Stimulated activated CD8-positive, alpha-beta memory T cell treated with anti-CD3 and anti-CD28 coated beads, Interleukin-4, amount 100 ng/mL, for 48 hours (primary cell): ENCODE data around the gene ASTN1.

Experiments
- DNase-seq: peaks from one replicate; pipeline ENCODE4 v3.0.0-alpha.2; 2020

ASTN1 gene

DNA sequence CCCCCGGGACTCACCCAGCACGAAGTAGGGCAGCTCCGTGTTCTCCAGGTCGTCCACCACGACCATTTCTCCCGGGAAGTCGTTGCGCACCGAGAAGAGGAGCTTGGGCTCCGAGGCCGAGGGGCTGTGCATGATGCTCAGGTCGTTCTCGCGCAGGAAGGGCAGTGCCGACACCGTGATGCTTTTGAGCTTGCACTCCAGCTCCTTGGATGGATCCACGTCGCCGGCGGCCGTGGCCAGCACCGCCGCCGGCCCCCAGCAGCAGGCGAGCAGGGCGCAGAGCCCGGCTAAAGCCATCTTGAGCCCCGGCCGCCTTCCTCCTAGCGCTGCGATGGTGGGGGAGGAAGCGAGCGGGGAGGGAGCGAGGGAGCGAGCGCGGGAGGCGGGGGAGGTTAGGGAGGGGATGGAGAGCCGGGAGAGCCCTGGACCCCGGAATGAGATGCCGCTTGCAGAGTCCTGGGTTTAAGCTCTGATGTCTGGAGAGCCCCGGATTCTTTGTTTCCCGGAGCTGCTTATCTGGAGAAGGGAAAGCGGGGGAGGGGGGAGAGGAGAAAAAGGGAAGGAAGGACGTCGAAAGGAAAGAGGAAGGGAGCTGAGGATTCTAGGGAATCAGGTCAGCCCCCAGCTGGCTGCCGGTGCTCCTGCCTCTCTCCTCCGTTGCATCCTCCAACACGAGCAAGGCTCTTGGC is at the start of gene ASTN1:
TSS of gene ASTN1 (minus strand) at position 333 of the 689 bp plus-strand sequence. CDS start at position 297, 36 bp downstream.
- no peak for DNase-seq

DNA sequence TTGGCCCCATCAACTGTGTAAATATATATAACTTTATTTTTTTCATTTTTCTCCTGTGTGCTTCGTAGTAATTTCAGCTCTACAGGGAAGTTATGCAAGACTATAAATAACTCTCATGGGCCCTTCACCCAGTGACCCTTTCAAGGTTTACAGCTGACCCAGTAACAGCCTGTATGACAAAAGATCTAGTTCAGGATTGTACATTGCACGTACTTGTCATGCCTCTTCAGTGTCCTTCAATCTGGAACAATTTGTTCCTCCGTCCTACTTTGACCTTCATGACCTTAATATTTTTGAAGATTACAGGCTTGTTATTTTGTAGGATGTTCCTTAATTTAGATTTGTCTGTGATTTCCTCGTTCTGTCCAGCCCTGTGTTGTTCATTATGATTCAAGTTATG is 46.7 kb upstream of the ASTN1 start:
- DNase-seq = no peak

DNA sequence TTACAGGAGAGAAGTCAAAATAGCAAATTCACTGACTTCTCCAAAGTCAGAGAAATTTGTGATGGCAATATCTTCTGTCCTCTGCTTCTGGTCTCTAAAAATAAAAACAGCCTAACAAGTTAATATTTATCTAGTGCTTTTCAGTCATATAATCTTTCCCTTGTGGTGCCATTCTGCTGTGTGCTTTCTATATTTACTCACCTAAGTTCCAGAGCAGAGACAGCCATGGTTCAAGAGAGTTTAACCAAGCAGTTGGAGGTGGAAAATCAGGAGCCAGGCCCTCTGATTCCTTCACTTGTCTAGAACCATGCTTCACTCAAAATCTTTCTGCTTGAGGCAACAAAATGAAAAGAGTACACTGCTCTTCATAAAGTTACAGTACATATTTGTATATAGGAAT is 45.6 kb upstream of the ASTN1 start:
- DNase-seq = no peak

DNA sequence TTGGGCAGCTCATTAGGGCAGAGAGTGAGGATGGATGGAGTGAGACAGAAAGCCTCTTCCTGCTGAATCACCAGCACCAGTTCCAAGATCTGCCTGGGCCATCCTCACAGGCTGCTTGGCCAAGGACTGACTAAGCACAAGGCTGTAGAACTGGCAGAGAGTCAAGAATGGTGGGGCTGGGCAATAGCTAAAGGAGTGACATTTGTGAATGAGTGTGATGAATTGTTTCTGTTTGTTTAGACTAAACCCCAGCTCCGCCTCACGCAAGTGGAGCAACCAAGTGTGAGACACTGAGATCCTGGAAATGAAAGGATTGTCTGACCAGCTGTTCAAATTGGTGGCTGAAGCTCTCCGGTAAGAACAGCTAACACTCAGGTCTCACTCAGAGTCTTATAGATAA is 44.8 kb upstream of the ASTN1 start:
- DNase-seq = no peak

DNA sequence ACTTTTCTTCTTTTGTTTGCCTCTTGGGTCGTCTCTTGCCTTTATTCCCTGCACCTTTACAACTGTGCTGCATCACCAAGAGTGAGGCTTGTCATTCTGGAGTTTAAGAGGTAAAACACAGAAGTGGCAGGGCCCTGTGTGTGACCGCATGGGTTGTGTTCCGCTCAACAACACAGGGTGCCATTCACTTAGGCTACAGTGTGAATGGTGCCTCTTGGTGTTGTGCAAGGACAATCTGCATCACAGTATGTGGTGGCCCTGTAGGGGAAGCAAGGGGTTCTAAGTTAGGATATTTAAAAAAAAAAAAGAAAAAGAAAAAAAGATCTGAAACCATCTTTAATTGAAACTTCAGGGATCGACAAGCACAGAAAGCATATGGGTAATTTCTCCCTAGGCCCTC is 44.4 kb upstream of the ASTN1 start:
- DNase-seq = no peak

DNA sequence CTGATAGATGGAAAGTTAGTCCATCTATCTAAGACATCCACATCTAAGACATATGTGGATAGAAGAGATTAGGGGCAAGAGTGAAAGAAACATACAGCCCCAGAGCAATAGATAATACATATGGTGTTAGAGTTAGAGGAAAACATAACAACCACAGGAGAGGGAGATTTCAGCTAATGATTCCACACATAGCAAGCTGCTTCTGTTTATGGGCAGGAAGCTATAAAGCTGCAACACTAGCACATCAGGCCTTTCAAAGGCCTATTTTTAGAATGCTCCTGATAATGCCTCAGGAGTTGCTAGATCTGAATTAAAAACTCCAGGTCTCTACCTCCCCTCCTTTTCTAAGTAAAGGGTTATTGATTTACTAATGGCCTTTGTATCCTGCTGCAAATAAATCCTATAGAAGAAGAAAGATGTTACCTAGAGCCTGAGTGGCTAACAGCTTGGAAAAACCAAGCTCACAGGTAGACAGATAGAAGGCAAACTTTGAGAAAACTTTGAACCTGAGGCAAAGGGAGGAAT is 42.4 kb upstream of the ASTN1 start:
- no peak for DNase-seq

DNA sequence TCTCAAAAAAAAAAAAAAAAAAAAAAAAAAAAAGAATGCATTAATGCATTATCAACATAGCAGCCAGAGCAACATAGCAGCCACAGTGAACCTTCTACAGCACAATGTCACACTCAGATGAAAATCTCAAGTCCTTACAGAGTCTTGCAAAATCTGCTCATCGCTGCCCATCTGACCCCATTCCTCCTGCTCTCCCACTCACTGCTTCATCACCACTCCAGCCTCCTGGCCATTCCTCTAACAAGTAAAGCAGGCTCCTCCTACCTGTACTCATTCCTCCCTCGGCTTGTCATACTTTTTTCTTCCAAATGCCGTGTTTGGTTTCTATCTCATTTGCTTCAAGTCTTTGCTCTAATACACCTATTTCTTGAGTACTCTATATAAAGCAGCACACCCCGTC is 35.8 kb upstream of the ASTN1 start:
- no peak for DNase-seq

DNA sequence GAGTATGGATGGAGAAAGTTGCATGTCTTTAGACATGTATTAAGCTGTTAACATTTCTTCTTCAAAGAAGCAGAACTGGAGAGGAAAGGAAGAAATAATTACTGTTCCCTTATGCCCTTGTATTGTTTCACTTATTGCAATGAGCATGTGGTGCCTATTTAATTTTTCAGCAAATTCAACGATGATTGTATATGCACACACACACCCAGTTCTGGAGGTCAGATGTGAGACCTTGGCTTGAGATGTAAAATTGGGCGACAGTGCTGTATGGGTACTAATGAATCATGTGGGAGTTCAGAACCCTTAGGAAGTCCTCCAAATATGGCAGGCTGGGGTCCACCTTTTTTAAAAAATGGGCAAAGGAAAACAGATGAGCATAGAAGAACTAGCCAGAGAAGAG is 33.7 kb upstream of the ASTN1 start:
- DNase-seq = no peak

DNA sequence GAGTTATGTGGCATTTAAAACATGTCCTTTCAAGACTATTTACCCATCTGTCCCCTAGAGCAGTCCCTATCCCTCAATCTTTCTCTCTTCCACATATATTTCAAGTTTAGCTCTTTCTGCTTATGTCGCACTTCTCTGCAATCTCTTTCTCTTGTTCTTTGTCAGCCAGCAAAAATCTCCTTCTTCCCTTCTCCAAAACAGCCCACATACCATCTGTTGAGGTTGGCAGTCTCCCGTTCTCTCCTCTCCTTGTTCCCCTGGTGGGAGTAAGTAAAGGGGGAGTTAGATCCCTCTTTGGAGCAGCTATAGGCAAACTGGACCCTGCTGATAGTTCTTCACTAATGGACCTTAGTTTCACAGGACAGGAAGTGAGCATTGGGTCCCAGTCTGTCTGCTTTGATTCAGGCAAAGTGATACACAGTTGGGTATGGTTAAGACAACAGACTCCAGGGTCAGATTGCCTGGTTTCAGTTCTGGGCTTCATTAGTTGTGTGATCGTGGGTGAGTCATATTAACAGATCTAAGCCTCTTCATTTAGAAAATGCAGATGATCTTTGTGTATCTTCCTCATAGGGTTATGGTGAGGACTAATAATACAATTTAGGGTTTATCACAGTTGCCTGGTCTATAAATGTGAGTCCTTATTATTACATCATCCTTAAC is 25.9 kb upstream of the ASTN1 start:
- no peak for DNase-seq

DNA sequence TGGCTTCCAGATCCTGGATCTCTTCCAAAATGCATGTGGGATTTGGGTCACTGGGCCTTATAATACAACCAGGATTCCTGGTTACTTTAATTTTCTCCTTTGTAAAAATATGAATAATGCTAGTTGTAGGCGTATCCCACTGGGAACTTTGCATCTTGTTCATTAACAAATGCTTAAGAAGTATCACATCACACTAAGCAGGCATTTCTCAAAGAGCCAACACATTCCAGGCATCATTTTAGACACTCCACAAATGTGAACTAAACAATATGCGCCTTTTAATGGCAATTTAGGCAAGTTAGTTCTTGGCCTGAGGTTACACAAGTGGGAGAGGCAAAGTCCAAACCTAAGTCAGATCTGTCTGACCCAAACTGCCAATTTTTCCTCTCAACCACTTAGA is 22.1 kb upstream of the ASTN1 start:
- DNase-seq = no peak

DNA sequence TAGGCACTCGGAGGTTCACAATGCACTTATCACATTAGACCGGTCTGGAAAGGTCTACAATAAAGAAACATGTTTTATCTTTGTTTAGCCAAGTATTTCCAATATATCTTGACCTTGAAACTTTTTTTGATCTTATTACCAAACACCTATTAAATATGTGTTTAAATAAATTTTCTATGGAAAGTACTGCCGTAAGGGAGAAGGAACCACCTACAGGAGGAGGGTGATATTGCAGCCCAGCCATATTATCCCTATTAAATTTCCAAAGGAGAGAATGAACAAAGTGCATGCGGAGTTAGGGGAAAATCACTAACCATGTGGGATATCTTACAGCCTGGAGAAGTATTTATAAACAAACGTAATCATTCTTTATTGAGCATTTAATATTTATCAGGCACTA is 20.7 kb upstream of the ASTN1 start:
- no peak for DNase-seq

DNA sequence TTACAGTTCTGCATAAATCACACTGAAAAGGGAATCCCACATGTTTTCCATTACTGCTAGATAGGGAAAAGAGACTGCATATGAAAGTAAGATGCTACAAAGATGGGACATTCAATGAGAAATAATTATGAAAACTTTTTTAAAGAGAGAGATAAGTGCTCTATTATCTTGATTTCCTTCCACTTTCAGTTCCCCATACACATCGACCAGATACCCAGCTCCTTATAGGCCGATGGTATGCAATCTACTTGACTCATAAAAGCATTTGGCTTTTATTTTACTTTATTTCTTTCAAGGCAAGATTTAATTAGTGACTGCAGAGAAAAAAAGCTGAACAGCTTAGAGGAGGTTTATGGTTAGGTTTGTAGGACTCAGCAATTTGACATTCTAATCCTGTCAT is 19.3 kb upstream of the ASTN1 start:
- no peak for DNase-seq

DNA sequence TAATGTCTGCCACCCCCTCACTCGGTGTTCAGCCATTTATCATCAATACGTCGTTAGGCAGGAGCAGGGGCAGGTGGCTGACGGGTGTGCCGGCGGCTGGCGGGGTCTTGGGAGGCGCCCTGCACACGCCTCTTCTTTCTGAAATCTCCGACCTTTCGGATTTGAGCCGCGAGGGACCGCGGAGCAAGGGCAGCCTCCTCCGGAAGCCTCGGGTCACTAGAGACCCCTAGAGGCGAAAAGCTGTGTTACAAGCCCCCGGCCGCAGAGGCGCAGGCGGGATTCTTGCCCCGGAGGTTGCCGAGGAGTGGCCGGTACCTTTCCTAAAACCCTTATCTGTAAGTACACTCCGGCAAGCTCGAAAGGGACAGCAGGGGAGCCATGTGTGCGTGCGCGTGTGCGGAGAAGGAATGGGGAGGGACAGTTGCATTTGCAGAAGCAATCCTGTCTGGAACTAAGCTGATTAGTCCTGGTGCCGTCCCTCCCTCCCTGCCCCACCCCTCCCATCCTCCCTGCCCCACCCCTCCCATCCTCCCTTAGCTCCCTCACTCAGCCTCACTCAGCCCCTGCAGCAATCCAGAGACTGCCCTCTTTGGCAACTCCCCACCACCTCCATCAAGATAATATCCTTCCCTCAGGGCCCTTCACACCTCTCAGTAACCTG is 17.2 kb upstream of the ASTN1 start:
- peak; percentile 70 for DNase-seq

DNA sequence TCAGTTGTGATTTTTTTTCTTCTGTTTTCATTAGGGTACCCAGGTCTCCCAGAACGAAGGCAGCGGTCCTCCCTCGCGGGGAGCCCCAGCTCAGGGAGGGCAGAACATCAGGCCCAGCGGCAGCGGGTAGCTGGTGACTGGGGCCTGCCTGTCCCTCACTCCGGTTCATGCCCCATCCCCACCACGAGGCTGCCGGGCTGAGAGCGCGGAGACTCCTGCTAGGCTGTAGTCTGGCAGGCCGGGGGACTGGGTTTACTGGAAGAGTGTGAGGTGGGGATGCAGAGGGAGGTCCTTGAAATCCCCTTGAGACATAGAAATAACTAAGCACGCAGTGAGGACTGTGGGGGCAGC is 16.7 kb upstream of the ASTN1 start:
- no peak for DNase-seq

DNA sequence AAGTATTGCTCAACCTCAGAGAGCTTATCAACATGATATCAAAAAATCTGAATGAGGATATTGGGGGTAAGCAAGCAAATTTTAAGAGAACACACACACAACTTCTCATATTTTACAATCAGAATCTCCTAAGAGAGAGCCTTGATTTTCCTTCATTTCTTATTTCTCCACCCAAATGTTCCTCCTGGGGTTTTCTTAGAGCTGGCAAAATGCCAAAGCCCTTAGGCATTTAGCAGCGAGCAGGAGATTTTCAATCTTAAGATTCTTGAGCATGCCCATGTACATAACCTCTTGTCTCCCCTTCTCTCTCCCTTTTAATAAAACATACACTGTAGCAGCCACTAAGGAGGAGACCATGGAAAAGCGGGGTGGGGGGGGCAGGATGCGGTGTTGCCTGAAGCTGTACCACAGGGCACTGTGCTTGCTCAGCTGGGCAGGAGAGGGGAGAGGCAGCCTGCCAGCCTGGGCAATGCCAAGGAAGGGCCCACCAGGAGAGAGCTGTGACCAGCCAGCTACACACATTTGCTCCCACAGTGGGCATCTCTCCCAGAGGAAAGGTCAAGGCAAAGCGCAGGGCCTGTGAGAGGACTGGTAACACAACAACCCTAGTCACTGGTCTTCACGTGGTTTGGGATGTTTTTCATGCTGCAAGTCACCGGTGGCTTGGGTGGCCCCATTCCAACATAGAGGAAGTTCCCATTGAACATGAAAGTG is 10.6 kb upstream of the ASTN1 start:
- DNase-seq = no peak

DNA sequence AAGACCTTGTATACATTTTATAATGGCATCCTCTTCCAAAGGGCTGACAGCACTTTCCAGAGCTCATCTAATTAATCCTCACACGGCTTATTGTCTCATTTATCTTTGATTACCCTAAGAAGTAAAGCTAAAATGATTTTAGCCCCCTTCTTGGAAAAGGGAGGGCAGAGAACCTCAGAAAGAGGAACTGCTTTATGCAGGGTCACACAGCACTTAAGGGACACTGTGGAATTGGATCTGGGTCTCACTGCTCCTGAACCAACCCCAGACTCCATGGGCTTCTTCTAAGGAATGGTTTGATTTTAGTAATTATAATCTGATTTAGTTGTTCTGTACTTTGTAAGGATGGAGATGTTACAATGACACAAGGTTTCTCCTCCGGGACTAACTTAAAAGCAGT is 9.5 kb upstream of the ASTN1 start:
- no peak for DNase-seq

DNA sequence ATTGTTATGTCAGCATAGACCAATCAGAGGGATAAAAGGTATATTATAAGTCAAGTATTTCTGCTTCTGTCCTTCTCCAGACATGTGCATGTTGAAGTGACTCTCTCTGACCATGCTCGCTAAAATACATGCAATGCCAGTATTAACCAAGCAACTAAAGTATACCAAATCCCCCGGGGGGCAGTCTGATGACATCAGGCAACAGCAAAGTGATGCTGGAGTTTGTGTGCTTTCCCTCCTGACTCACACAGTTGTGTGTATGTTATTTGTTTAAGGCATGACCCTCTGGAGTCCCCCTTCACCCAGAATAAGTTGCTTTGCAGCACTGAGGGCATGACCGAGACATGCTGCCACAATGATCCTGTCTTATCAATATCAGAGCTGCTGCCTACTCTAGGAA is 8.4 kb upstream of the ASTN1 start:
- no peak for DNase-seq

DNA sequence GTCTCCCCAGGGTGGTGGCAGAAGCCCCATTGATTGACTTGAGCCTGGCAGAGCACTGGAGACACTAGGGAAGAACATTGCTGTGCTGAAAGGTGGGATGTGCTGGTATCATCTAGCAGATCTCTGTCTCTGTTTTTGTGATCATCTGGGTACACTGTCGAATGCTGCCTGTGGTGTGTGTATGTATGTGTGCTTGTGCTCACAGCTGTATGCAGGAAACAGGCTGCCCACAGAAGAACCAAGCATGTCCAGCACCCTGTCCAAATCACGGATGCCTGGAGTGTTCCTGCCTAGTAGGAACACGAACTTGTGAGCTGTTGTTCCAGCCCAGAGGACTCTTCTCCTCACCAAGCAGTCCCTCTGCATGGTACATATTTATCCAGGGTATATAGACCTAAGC is 7.8 kb upstream of the ASTN1 start:
- no peak for DNase-seq

DNA sequence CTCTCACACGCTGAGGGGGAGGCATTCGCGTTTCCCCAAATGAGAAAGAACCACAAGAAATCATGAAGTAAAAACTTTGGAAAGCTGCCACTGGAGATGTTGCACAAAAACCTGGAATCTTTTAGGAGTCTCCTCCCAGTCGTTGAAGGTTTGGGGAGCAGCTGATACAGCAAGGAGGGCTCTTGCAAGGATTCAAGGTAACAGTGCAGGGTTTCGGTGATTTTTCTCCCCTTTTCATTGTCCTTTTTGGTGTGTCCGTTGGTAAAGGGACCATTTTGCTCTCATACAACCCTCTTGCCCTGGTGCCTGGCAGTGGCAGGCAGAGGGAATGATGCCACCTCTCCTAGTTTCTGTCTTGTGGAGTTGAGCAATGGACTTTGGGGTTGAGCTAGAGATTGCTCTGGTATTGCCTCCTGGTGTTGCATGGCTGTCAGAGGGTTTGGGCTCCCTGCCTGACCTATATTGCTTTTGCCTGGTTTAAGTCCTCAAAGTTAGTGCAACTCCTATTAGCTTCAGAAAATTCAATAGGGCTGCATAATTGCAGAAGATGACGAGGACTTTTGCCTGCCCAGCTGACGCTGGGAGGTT is 7.1 kb upstream of the ASTN1 start:
- DNase-seq = no peak

DNA sequence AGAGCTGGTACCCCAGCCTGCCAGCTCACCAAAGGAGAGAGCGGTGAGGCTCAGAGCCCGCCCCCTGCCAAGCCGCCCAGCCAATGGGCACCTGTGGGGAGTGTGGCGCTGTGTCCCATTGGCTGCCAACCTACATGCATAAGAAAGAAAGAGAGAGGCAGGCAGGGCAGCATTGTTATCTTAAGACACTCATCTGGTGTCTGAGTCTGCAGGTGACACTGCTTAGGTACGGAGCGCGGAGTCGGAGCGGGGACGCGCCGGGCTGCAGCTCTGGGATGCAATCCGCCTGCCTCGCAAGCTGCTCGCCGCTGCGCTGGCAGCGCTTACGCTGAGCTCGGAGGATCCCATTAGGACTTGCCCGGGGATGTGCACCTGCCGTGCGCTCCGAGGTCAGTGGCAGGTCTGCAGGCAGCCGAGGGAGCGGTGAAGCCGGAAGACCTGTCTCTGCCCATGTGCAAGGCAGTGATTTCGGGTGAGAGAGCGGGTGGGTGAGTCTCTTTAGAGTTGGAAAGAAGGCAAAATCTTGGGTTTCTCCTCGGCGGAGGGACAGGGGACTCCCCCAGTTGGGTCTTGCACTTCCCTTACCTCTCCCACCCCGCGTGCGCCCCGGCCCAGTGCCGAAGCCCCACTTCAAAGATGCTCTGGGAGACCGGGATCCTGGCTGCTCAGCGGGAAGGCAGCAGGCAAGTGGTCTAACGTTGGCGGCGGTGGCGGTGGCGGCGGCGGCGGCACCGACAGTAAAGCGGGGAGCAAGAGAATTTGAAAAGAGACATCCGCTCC is 6.4 kb upstream of the ASTN1 start, which contains the start of gene BRINP2:
TSS of gene BRINP2 (plus strand) at position 203 of the 780 bp plus-strand sequence. CDS start 58,919 bp downstream, outside the sequence.
- no peak for DNase-seq

DNA sequence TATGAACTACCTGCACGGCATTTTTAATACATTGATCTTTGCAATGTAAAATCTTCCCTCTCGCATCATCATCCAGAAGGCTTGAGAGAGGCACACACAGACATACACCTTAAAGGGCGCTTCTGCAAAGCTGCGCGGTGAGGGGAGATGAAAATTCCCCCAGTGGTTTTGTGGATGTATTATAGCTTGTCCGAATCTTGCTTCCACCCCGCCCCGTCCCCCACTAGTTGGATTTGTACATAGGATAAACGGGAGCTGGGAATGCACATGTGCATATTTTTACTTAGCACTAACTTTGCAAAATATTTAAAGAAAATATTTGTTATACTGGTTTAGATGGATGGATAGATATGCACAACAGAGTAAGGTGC is 542 bp upstream of the ASTN1 start:
- no peak for DNase-seq

DNA sequence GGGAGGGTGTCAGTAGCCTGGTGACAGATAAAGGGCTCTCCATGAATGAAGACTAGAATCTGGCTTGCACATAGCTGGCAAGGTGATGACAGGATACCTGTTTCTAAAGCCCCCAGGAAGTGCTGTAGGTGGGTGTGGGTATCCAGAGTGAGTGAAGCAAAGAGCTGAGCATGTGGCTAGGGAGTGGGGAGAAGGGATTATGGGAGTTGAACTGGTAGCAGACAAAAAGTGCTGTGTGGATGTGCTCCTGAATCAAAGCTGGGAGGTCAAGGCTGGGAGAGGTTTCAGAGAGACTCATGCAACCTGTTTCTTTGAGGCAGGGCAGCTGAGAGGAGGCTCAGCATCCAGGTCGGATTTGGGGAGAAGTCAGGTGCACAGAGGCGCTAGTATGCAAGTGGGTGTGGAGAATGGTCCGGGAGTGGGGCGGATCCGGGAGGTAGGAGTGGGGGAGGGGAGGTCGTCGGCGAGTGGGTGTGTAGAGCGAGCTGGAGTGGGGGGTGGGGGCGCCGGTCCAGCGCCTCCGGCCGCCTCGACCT is 600 bp downstream of the ASTN1 start:
- DNase-seq = no peak
